OCI-LY1 (cell line): ENCODE data around the gene ROR1.
A peak's percentile ranks its signal among the peaks of the same experiment; 100 is the strongest.
"Not testable (repeated sequence)": the region's sequence is repeated elsewhere in the genome, so short reads cannot be mapped to it uniquely, and the experiment has no call there.

Source experiments
- H2AFZ ChIP-seq: fragments of 200-600 bp; sonication (generic), shearing (Covaris generic); 2 replicates; pipeline ENCODE4 v1.6.0; 2014; ENCODE audit warnings: antibody characterized with exemption, mild to moderate bottlenecking, low read length
- H3F3A ChIP-seq: fragments of 200-600 bp; sonication (generic), shearing (Covaris generic); 2 replicates; pipeline ENCODE4 v1.6.0; 2014; ENCODE audit warnings: mild to moderate bottlenecking, antibody characterized with exemption, low read length, moderate library complexity; ENCODE audit not compliant: insufficient read depth
- H3K27ac ChIP-seq: fragments of 200-600 bp; sonication (generic); 2 replicates; pipeline ENCODE4 v1.5.1; 2014; ENCODE audit warnings: low read length, mixed run types, mild to moderate bottlenecking, low read depth; ENCODE audit not compliant: poor library complexity, severe bottlenecking
- H3K27me3 ChIP-seq: fragments of 200-600 bp; sonication (generic); 2 replicates; pipeline ENCODE4 v1.6.0; 2014; ENCODE audit warnings: antibody characterized with exemption, mild to moderate bottlenecking, low read length, moderate library complexity; ENCODE audit not compliant: insufficient read depth
- H3K36me3 ChIP-seq: fragments of 200-600 bp; sonication (generic); 2 replicates; pipeline ENCODE4 v1.6.1; 2014; ENCODE audit warnings: mild to moderate bottlenecking, antibody characterized with exemption, low read length, moderate library complexity, mixed read lengths; ENCODE audit not compliant: insufficient read depth
- H3K4me1 ChIP-seq: fragments of 200-600 bp; sonication (generic); 2 replicates; pipeline ENCODE4 v1.5.1; 2014; ENCODE audit warnings: mild to moderate bottlenecking, low read length, moderate library complexity; ENCODE audit not compliant: insufficient read depth, severe bottlenecking
- H3K4me2 ChIP-seq: fragments of 200-600 bp; sonication (generic), shearing (Covaris generic); 2 replicates; pipeline ENCODE4 v1.6.1; 2014; ENCODE audit warnings: low read length
- H3K4me3 ChIP-seq: fragments of 200-600 bp; sonication (generic); 2 replicates; pipeline ENCODE4 v1.5.1; 2014; ENCODE audit warnings: low read length, low read depth, mild to moderate bottlenecking, mixed read lengths; ENCODE audit not compliant: poor library complexity, severe bottlenecking
- H3K79me2 ChIP-seq: fragments of 200-600 bp; shearing (Covaris generic); 2 replicates; pipeline ENCODE4 v1.6.1; 2016; ENCODE audit warnings: mixed run types, low read length, mixed read lengths; ENCODE audit not compliant: insufficient read depth
- H3K9ac ChIP-seq: fragments of 200-600 bp; sonication (generic), shearing (Covaris generic); 2 replicates; pipeline ENCODE4 v1.6.1; 2014; ENCODE audit warnings: mild to moderate bottlenecking, low read length, mixed read lengths
- H3K9me2 ChIP-seq: fragments of 200-600 bp; sonication (generic), shearing (Covaris generic); 2 replicates; pipeline ENCODE4 v1.6.1; 2014; ENCODE audit warnings: low read depth, mild to moderate bottlenecking, low read length, mixed read lengths
- H3K9me3 ChIP-seq: fragments of 200-600 bp; shearing (Covaris generic); 2 replicates; pipeline ENCODE4 v1.6.1; 2014; ENCODE audit warnings: low read length, mixed read lengths
- H4K20me1 ChIP-seq: fragments of 200-600 bp; sonication (generic), shearing (Covaris generic); 2 replicates; pipeline ENCODE4 v1.6.0; 2016; ENCODE audit warnings: mild to moderate bottlenecking, low read length; ENCODE audit not compliant: insufficient read depth
- EZH2 ChIP-seq: fragments of 200-600 bp; sonication (generic), shearing (Covaris generic); IDR thresholded peaks from 2 replicates; pipeline ENCODE4 v1.8.0; 2017; ENCODE audit warnings: borderline replicate concordance, mixed run types, mild to moderate bottlenecking, antibody characterized with exemption, low read length, moderate library complexity, mixed read lengths
- TF ChIP-seq, protein P1 (sequence below): fragments of 200-600 bp; sonication (generic), shearing (Covaris generic); IDR thresholded peaks from 2 replicates; pipeline ENCODE4 v1.5.1; 2017; ENCODE audit warnings: mild to moderate bottlenecking, antibody characterized with exemption, low read length, moderate library complexity, mixed read lengths

ROR1 gene

DNA sequence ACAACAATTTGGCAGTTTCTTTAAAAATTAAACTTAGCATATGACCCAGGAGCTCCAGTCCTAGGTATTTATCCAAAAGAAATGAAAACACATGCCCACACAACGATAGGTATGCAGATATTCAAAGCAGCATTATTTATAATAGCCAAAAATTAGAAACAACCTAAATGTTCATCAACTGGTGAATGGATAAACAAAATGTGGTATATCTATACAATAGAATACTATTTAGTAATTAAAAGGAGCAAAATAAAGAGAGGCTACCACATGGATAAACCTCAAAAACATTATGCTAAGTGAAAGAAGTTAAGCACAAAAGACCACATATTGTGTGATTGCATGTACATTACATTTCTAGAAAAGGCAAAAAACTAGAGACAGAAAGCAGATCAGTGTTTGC lies 51.3 kb downstream of the ROR1 start:
- no peak overlapping the region for H2AFZ ChIP-seq
- TF ChIP-seq, protein P1, sequence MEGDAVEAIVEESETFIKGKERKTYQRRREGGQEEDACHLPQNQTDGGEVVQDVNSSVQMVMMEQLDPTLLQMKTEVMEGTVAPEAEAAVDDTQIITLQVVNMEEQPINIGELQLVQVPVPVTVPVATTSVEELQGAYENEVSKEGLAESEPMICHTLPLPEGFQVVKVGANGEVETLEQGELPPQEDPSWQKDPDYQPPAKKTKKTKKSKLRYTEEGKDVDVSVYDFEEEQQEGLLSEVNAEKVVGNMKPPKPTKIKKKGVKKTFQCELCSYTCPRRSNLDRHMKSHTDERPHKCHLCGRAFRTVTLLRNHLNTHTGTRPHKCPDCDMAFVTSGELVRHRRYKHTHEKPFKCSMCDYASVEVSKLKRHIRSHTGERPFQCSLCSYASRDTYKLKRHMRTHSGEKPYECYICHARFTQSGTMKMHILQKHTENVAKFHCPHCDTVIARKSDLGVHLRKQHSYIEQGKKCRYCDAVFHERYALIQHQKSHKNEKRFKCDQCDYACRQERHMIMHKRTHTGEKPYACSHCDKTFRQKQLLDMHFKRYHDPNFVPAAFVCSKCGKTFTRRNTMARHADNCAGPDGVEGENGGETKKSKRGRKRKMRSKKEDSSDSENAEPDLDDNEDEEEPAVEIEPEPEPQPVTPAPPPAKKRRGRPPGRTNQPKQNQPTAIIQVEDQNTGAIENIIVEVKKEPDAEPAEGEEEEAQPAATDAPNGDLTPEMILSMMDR, result no peak
- TF ChIP-seq EZH2, result no peak
- H3F3A ChIP-seq, result no peaks in the 10 kb centered on the region
- no peak overlapping the region for H3K9ac ChIP-seq
- no peaks in the 10 kb centered on the region for H3K27me3 ChIP-seq
- H3K4me3 ChIP-seq, result no peak overlapping the region
- H3K4me1 ChIP-seq, result peaks cover 12% of the 10 kb centered on the region
- no peaks in the 10 kb centered on the region for H3K36me3 ChIP-seq
- no peaks in the 10 kb centered on the region for H3K9me3 ChIP-seq
- no peak overlapping the region for H3K4me2 ChIP-seq
- no peak overlapping the region for H3K27ac ChIP-seq
- no peaks in the 10 kb centered on the region for H3K9me2 ChIP-seq
- no peaks in the 10 kb centered on the region for H4K20me1 ChIP-seq
- no peaks in the 10 kb centered on the region for H3K79me2 ChIP-seq

DNA sequence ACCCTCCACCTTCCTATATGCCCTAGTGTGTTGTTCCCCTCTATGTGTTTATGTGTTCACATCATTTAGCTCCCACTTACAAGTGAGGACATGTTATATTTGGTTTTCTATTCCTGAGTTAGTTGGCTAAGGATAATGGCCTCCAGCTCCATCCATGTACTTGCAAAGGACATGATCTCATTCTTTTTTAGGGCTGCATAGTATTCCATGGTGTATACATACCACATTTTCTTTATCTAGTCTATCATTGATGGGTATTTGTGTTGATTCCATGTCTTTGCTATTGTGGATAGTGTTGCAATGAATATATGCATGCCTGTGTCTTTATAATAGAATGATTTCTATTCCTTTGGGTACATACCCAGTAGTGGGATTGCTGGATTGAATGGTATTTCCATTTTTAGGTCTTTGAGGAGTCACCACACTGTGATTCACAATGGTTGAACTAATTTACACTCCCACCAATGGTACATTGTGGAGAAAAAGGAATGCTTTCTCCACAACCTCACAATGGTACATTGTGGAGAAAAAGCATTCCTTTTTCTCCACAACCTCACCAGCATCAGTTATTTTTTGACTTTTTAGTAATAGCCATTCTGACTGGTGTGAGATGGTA lies 52.5 kb downstream of the ROR1 start:
- H3K27ac ChIP-seq, H3K9me3 ChIP-seq, H2AFZ ChIP-seq, H3K9me2 ChIP-seq, H4K20me1 ChIP-seq, H3K4me2 ChIP-seq, H3K79me2 ChIP-seq, H3K4me3 ChIP-seq, H3F3A ChIP-seq, H3K36me3 ChIP-seq, H3K27me3 ChIP-seq, H3K9ac ChIP-seq: not testable (repeated sequence)
- peaks cover 12% of the 10 kb centered on the region for H3K4me1 ChIP-seq

DNA sequence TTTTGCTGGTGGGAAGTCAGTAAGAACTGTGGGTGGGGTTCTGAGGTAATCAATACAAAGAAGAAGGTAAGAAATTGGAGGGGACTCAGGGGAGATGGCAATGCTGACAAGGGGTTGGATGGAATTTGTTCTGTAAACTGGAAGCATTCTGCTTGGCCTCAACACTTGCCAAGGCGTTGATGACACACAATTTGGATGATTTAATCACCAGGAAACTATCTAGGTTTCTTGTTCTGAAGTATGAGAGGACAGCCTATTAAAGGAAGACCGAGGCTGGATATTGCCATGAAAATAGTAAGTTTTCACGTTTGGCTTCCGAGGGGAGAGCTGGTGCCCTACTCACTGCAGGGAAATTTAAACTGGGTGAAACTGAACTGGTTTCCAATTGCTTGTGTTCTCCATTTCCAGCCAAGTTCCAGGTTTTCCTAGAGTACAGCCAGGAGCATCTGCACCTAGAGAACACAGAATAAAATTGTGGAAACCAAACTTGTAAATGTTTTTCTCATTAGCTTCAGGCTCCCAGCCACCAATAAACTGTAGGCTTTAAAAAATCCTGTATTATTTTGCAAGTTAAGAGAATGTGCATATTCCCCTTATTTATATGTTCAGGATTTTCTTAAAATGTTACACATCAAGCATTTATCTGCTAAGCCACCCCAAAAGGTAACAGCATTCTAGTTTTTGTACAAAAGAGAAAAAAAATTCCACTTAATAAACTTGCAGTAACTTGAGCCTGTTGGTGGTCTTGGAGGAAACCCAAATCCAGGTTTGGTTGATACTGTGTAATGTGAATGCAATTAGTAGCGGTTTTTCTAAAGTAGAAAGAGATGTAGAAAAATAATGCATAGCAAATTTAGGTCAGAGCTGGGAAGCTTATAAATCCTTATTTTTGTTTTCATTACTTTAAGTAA lies 53.8 kb downstream of the ROR1 start:
- peaks cover 12% of the 10 kb centered on the region for H3K4me1 ChIP-seq
- no peaks in the 10 kb centered on the region for H3F3A ChIP-seq
- no peak overlapping the region for H3K4me3 ChIP-seq
- H3K9me2 ChIP-seq, result no peaks in the 10 kb centered on the region
- H4K20me1 ChIP-seq, result no peaks in the 10 kb centered on the region
- H3K27ac ChIP-seq, result peak overlapping the region; percentile 39
- no peak overlapping the region for H3K9ac ChIP-seq
- H3K27me3 ChIP-seq, result no peaks in the 10 kb centered on the region
- H3K4me2 ChIP-seq, result no peak overlapping the region
- no peaks in the 10 kb centered on the region for H3K36me3 ChIP-seq
- no peaks in the 10 kb centered on the region for H3K9me3 ChIP-seq
- no peak overlapping the region for H2AFZ ChIP-seq
- no peaks in the 10 kb centered on the region for H3K79me2 ChIP-seq
- TF ChIP-seq, protein P1, result no peak
- TF ChIP-seq EZH2, result no peak
